K562 (cell line): ENCODE measurements around the gene NPB. TPM values are rescaled to one million over a fixed set of nuclear protein-coding genes. Genes with fewer than 3 reads are reported as not detected.

Source experiments
- ARID1B ChIP-seq: fragments of 450-650 bp; IDR thresholded peaks from 2 replicates; pipeline ENCODE4 v1.6.1; 2016; ENCODE audit warnings: antibody characterized with exemption, mild to moderate bottlenecking, inconsistent platforms
- E2F1 ChIP-seq: sonication (generic); formaldehyde crosslinking; IDR thresholded peaks from 2 replicates; pipeline ENCODE4 v1.8.1; 2023; ENCODE audit warnings: mild to moderate bottlenecking, missing genetic modification reagents, moderate library complexity
- FOSL1 ChIP-seq: fragments of 200-800 bp; sonication (Bioruptor generic); conservative IDR thresholded peaks from 2 replicates; pipeline ENCODE4 v1.6.1; 2016; ENCODE audit warnings: missing genetic modification characterization, missing compliant biosample characterization
- FOXJ3 ChIP-seq: sonication (generic); formaldehyde crosslinking; IDR thresholded peaks from 2 replicates; pipeline ENCODE4 v1.4.0; 2020; ENCODE audit warnings: mild to moderate bottlenecking, missing genetic modification reagents
- JUND ChIP-seq, 2 experiments: IDR thresholded peaks; 2 replicates in 1 of 2; 3 replicates in 1 of 2; pipeline ENCODE4 v1.6.1; 2011; ENCODE audit warnings: borderline replicate concordance in 2 of 2, low read depth in 2 of 2, low read length in 2 of 2, improper control_type of control experiment in 1 of 2, missing biosample characterization in 1 of 2, missing genetic modification characterization in 1 of 2, missing genetic modification reagents in 1 of 2
- MYC ChIP-seq, 2 experiments: fragments of 250-450 bp in 1 of 2; sonication (Bioruptor Pico) in 1 of 2; IDR thresholded peaks; 2 replicates each; pipeline versions ENCODE4 v1.5.1 to v1.6.1; 2012 to 2021; ENCODE audit warnings: low read depth in 2 of 2, borderline replicate concordance in 1 of 2, improper control_type of control experiment in 1 of 2, low read length in 1 of 2, mild to moderate bottlenecking in 1 of 2, moderate library complexity in 1 of 2
- ZNF41 ChIP-seq: fragments of 250-450 bp; sonication (Bioruptor Pico); conservative IDR thresholded peaks from 2 replicates; pipeline ENCODE4 v1.4.0; 2020; ENCODE audit warnings: mild to moderate bottlenecking
- ZNF655 ChIP-seq: fragments of 250-450 bp; sonication (Bioruptor Pico); IDR thresholded peaks from 2 replicates; pipeline ENCODE4 v1.5.0; 2021
- polyA plus RNA-seq, 8 experiments: library from polyadenylated mRNA; depleted of rRNA in 4 of 8; stranded (reverse) in 5 of 8; unstranded in 3 of 8; fragments of >200 nt; fragmentation: Nextera tagmentation in 2 of 8; fragmentation: Illumina TruSeq in 1 of 8; extraction: Ambion mirVana in 2 of 8; extraction: Trizol in 1 of 8; gene quantifications; 2 replicates each; pipeline versions ENCODE4 v1.2.1 to v1.2.3, GENCODE V29; 2011 to 2014; ENCODE audit warnings: inconsistent platforms in 1 of 8, missing spikeins in 1 of 8
- total RNA-seq, 7 experiments: library from RNA; depleted of rRNA in 6 of 7; stranded (reverse); fragments of >200 nt in 6 of 7; fragmentation: Illumina TruSeq in 2 of 7; extraction: Trizol in 2 of 7; gene quantifications; 2 replicates each; pipeline versions ENCODE4 v1.2.1 to v1.2.3, GENCODE V29; 2011 to 2021; ENCODE audit warnings: low replicate concordance in 1 of 7
- TF ChIP-seq, protein P1 (sequence below): fragments of 450-650 bp; IDR thresholded peaks from 2 replicates; pipeline ENCODE4 v1.6.1; 2016
- TF ChIP-seq, protein P2 (sequence below): sonication (generic); formaldehyde crosslinking; IDR thresholded peaks from 2 replicates; pipeline ENCODE4 v1.8.1; 2023; ENCODE audit warnings: mild to moderate bottlenecking, missing genetic modification reagents

Gene NPB
- total and polyA plus RNA-seq, 9 of the 15 experiments (the other 6 are each of a cell fraction or from before 2014, with no cell fraction given): 0.03 to 0.61 (median 0.14) TPM; not detected in 2

DNA sequence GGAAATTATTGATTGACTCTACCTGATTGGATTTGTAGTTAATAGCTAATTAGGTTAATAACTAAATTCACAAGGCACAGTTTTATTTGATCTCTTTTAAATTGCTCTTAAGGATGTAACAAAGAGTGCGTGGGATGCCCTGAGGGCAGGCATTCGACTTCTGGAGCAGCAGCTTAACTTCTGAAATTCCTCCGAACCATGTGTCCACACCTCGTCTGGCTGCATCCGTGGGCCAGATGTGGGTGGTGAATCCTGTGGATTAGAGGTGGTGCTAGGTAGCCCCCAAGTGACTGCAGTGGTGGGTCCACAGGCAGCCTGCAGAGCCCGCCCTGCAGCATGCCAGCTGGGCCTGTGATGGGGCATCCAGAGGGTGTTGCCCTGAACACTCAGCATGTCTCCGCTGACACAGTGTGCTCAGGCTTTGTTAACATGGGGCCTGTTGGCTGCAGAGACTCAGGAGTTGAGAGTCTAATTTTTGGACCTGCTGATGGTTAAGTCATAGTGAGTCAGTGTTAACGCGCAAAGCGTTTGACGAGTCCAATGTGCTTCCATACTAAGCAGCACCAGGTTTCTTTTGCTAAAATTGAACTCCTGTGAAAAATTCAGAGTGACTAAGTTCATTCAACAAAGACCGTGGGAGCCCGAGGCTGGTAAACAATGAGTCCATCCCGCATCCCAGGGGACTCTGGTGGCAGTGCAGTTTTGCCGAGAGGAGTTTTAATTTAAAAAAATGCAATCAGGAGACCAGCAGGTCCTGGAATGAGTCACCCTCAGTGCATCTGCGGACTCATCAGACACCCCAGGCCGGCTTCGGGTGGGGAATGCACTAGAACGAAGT is 3.8 kb upstream of the NPB start (continued):
- TF ChIP-seq, protein P1, sequence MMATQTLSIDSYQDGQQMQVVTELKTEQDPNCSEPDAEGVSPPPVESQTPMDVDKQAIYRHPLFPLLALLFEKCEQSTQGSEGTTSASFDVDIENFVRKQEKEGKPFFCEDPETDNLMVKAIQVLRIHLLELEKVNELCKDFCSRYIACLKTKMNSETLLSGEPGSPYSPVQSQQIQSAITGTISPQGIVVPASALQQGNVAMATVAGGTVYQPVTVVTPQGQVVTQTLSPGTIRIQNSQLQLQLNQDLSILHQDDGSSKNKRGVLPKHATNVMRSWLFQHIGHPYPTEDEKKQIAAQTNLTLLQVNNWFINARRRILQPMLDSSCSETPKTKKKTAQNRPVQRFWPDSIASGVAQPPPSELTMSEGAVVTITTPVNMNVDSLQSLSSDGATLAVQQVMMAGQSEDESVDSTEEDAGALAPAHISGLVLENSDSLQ: no peak
- TF ChIP-seq ZNF41 (CRISPR knock-in tag) (no peak), JUND (IDR thresholded peaks at IDR 0.05; ENCODE audit: borderline replicate concordance, low read depth, low read length) (peak; percentile 52; the same call in 1 of the 2 replicates), JUND (tag; IDR thresholded peaks at IDR 0.05; ENCODE audit: borderline replicate concordance, low read depth, low read length) (no peak), FOXJ3 (CRISPR knock-in tag) (no peak), E2F1 (no peak), FOSL1 (tag) (peak; percentile 89), ARID1B (0 out of 2 replicates have a peak, but pooled peaks have one; percentile 21), ZNF655 (no peak), MYC (IDR thresholded peaks at IDR 0.05; ENCODE audit: low read depth, low read length) (no peak), MYC (CRISPR knock-in tag; IDR thresholded peaks at IDR 0.05; ENCODE audit: borderline replicate concordance, low read depth) (no peak)
- TF ChIP-seq, protein P2, sequence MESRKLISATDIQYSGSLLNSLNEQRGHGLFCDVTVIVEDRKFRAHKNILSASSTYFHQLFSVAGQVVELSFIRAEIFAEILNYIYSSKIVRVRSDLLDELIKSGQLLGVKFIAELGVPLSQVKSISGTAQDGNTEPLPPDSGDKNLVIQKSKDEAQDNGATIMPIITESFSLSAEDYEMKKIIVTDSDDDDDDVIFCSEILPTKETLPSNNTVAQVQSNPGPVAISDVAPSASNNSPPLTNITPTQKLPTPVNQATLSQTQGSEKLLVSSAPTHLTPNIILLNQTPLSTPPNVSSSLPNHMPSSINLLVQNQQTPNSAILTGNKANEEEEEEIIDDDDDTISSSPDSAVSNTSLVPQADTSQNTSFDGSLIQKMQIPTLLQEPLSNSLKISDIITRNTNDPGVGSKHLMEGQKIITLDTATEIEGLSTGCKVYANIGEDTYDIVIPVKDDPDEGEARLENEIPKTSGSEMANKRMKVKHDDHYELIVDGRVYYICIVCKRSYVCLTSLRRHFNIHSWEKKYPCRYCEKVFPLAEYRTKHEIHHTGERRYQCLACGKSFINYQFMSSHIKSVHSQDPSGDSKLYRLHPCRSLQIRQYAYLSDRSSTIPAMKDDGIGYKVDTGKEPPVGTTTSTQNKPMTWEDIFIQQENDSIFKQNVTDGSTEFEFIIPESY (CRISPR knock-in tag): peak; percentile 65
